Ishikawa (cell line): ENCODE measurements around the gene CHN1.

ENCODE experiments used
- CEBPB ChIP-seq: IDR thresholded peaks from 2 replicates; pipeline ENCODE4 v1.6.1; 2012
- EGR1 ChIP-seq: IDR thresholded peaks from 2 replicates; pipeline ENCODE4 v1.6.1; 2012
- EP300 ChIP-seq: IDR thresholded peaks from 2 replicates; pipeline ENCODE4 v1.6.1; 2012; ENCODE audit warnings: borderline replicate concordance
- NFIC ChIP-seq: IDR thresholded peaks from 2 replicates; pipeline ENCODE4 v1.6.1; 2012
- RAD21 ChIP-seq: IDR thresholded peaks from 2 replicates; pipeline ENCODE4 v1.6.1; 2012; ENCODE audit warnings: low read depth
- TCF12 ChIP-seq: IDR thresholded peaks from 2 replicates; pipeline ENCODE4 v1.6.1; 2012; ENCODE audit warnings: low read depth
- TF ChIP-seq, protein P1 (sequence below): IDR thresholded peaks from 2 replicates; pipeline ENCODE4 v1.6.1; 2012
- TF ChIP-seq, protein P2 (sequence below): IDR thresholded peaks from 2 replicates; pipeline ENCODE4 v1.6.1; 2012
- TF ChIP-seq, protein P3 (sequence below): IDR thresholded peaks from 2 replicates; pipeline ENCODE4 v1.6.1; 2012; ENCODE audit warnings: low read depth, mild to moderate bottlenecking

DNA sequence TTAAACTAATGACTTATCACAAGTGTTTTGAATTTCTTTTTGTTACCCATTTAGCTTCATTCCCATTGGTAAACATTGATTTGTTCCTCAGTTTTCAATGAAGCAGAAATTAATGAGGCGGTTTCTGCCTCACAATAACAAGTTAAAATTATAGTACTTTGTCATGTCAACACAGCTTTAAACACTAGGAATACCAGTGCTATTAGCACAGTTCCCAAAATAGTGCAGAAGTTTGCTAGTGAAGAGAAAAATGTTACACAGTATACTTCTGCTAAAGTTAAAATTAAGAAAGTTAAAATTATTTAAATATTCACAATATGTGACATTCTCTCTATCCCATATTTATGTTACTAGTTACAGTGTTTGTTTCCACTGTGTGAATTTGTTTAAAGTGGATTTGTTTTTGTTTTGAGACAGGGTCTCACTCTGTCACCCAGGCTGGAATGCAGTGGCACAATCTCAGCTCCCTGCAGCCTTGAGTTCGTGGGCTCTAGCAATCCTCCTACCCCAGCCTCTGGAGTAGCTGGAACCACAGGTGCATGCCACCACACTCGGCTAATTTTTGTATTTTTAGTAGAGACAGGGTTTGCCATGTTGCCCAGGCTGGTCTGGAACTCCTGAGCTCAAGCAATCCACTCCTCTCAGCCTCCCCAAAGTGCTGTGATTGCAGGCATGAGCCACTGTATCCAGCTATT lies 3.8 kb upstream of the CHN1 start:
- no peak for TF ChIP-seq CEBPB
- TF ChIP-seq, protein P1, sequence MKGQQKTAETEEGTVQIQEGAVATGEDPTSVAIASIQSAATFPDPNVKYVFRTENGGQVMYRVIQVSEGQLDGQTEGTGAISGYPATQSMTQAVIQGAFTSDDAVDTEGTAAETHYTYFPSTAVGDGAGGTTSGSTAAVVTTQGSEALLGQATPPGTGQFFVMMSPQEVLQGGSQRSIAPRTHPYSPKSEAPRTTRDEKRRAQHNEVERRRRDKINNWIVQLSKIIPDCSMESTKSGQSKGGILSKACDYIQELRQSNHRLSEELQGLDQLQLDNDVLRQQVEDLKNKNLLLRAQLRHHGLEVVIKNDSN, result no peak
- no peak for TF ChIP-seq RAD21
- no peak for TF ChIP-seq EGR1
- TF ChIP-seq TCF12, result no peak
- TF ChIP-seq NFIC, result no peak
- TF ChIP-seq, protein P2, sequence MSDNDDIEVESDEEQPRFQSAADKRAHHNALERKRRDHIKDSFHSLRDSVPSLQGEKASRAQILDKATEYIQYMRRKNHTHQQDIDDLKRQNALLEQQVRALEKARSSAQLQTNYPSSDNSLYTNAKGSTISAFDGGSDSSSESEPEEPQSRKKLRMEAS, result no peak
- TF ChIP-seq, protein P3, sequence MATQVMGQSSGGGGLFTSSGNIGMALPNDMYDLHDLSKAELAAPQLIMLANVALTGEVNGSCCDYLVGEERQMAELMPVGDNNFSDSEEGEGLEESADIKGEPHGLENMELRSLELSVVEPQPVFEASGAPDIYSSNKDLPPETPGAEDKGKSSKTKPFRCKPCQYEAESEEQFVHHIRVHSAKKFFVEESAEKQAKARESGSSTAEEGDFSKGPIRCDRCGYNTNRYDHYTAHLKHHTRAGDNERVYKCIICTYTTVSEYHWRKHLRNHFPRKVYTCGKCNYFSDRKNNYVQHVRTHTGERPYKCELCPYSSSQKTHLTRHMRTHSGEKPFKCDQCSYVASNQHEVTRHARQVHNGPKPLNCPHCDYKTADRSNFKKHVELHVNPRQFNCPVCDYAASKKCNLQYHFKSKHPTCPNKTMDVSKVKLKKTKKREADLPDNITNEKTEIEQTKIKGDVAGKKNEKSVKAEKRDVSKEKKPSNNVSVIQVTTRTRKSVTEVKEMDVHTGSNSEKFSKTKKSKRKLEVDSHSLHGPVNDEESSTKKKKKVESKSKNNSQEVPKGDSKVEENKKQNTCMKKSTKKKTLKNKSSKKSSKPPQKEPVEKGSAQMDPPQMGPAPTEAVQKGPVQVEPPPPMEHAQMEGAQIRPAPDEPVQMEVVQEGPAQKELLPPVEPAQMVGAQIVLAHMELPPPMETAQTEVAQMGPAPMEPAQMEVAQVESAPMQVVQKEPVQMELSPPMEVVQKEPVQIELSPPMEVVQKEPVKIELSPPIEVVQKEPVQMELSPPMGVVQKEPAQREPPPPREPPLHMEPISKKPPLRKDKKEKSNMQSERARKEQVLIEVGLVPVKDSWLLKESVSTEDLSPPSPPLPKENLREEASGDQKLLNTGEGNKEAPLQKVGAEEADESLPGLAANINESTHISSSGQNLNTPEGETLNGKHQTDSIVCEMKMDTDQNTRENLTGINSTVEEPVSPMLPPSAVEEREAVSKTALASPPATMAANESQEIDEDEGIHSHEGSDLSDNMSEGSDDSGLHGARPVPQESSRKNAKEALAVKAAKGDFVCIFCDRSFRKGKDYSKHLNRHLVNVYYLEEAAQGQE, result no peak
- no peak for TF ChIP-seq EP300
